SK-N-SH (cell line): ENCODE data around the gene ZDHHC11B.
"Not testable (repeated sequence)": the region's sequence is repeated elsewhere in the genome, so short reads cannot be mapped to it uniquely, and the experiment has no call there.

ENCODE experiments used
- CTCF ChIP-seq: fragments of 200-600 bp; sonication (generic); IDR thresholded peaks from 2 replicates; pipeline ENCODE4 v1.6.1; 2017; ENCODE audit warnings: antibody characterized with exemption, mild to moderate bottlenecking, moderate library complexity
- EP300 ChIP-seq, 2 experiments: IDR thresholded peaks; 2 replicates each; pipeline versions ENCODE4 v1.4.0 to v1.6.1; 2012; ENCODE audit warnings: borderline replicate concordance in 1 of 2, low read depth in 1 of 2, low read length in 1 of 2
- JUND ChIP-seq: IDR thresholded peaks from 2 replicates; pipeline ENCODE4 v1.4.0; 2012
- NFIC ChIP-seq: IDR thresholded peaks from 2 replicates; pipeline ENCODE4 v1.4.0; 2012; ENCODE audit warnings: borderline replicate concordance
- RAD21 ChIP-seq: IDR thresholded peaks from 2 replicates; pipeline ENCODE4 v1.6.1; 2012; ENCODE audit warnings: mild to moderate bottlenecking, low read length

DNA sequence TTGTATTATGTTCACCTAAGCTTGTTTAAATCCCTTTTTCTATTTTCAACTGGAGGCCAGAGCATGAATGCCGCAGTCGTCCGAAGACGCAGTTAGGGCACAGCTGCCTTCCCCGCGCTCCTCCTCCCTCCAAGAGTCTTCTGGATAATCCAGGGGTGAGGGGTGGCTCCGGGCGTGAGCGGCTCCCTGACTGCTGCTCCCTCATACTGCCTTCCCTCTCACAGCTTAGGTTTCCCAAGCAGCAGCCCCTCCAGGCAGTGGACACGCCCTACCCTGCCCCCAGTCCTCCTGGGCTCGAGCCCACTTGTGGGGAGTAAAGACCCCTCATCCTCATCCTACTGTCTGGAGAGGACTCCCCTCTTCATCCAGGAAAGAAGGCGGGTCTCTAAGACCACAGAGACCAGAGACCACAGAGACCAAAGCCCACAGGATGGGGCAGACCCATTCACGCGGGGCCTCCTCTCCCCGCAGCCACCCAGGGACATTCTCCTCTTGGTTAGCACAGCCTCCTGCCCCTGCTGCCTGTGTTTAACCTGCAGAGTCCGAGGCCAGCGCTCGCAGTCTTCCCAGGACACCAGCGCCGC, 31.9 kb downstream of the ZDHHC11B start:
- not testable (repeated sequence) for TF ChIP-seq JUND; EP300 (IDR thresholded peaks at IDR 0.05; ENCODE audit: borderline replicate concordance in 1 of 2, low read depth in 1 of 2, low read length in 1 of 2); RAD21; NFIC; CTCF
